ENCODE results near the gene GHRHR. TPM values are rescaled to one million over a fixed set of nuclear protein-coding genes. Genes with fewer than 3 reads are reported as not detected.

The GHRHR gene
- total RNA-seq, 4 donors from 2014 or later: not detected

GRCh38 chr7:30916767-30917166 is 47.0 kb upstream of the GHRHR start:
- peak overlapping the region in 2 of 4 donors; percentile 46 to 62 for H3K4me3 ChIP-seq
- peak overlapping the region; percentile 24 to 88 (median 72) for H3K27ac ChIP-seq
- intact Hi-C loops (cut with DNase I): no loop called here
- 57 to 82% methylated on average over 3 to 7 of the region's 7 CpGs for WGBS, 2 donors
- H3K27me3 ChIP-seq: no peaks in the 10 kb centered on the region
- peaks cover 0 to under 1% (median 0%) of the 10 kb centered on the region in 3 donors for H3K36me3 ChIP-seq
- H3K9me3 ChIP-seq: no peaks in the 10 kb centered on the region
- H3K4me1 ChIP-seq: peaks cover 7 to 89% (median 35%) of the 10 kb centered on the region in 3 donors
- TF ChIP-seq, protein P1, sequence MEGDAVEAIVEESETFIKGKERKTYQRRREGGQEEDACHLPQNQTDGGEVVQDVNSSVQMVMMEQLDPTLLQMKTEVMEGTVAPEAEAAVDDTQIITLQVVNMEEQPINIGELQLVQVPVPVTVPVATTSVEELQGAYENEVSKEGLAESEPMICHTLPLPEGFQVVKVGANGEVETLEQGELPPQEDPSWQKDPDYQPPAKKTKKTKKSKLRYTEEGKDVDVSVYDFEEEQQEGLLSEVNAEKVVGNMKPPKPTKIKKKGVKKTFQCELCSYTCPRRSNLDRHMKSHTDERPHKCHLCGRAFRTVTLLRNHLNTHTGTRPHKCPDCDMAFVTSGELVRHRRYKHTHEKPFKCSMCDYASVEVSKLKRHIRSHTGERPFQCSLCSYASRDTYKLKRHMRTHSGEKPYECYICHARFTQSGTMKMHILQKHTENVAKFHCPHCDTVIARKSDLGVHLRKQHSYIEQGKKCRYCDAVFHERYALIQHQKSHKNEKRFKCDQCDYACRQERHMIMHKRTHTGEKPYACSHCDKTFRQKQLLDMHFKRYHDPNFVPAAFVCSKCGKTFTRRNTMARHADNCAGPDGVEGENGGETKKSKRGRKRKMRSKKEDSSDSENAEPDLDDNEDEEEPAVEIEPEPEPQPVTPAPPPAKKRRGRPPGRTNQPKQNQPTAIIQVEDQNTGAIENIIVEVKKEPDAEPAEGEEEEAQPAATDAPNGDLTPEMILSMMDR (IDR thresholded peaks at IDR 0.05): no peak
- no peak for TF ChIP-seq POLR2A (IDR thresholded peaks at IDR 0.05)
- DNase-seq: no peak

DNA sequence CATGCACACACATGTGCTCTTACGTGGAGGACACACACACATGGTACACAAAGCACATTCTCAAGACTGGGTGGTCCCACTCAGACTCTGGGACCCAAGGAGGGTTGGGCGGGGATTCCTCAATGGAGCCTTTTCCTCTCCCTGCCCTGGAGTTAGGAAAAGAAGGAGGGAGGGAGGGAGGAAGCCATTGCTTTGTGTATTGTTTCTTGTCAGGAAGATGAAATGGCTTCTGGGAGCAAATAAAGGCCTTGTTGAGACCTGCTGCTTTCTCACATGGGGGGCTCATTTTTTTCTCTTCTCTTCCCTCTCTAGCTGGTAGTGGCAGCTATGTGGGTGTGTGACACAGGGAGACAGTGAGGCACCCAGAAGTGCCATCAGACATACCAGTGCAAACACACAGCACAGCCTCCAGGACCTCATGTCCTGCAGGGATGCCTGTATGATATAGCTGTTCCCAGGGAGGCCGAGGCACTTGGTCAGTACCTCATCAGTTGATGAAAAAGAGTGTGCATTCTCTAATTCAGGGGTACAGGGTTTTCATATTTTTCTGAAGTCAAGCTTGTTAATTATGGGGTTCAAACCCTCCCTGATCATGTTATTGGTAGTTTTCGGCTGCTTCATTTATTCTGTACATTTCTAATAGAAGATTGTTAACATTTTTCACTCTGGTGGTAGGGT is 46.4 kb upstream of the GHRHR start:
- Histone ChIP-seq H3K9me3 (no peaks in the 10 kb centered on the region), H3K27ac (peak overlapping the region in 3 of 4 donors; percentile 61 to 88 (median 82)), H3K4me1 (peaks cover 7 to 91% (median 36%) of the 10 kb centered on the region in 3 donors), H3K36me3 (peaks cover 0 to 7% (median 0%) of the 10 kb centered on the region in 3 donors), H3K27me3 (no peaks in the 10 kb centered on the region), H3K4me3 (peak overlapping the region in 2 of 4 donors; percentile 46 to 62)
- 68 to 79% methylated on average over 4 of the region's 4 CpGs for WGBS, 2 donors
- TF ChIP-seq, protein P1 (IDR thresholded peaks at IDR 0.05): no peak
- no peak for TF ChIP-seq POLR2A (IDR thresholded peaks at IDR 0.05)
- intact Hi-C loops (cut with DNase I): no loop called here
- DNase-seq: no peak

- no peak for DNase-seq
- Histone ChIP-seq H3K27me3 (no peaks in the 10 kb centered on the region), H3K9me3 (no peaks in the 10 kb centered on the region), H3K4me3 (peak overlapping the region in 1 of 4 donors; percentile 6), H3K4me1 (peaks cover 7 to 79% (median 36%) of the 10 kb centered on the region in 3 donors), H3K36me3 (peaks cover 0 to 20% (median 0%) of the 10 kb centered on the region in 3 donors), H3K27ac (peak overlapping the region in 3 of 4 donors; percentile 61 to 82 (median 81))
- WGBS, 2 donors: 87 to 89% methylated on average over 4 of the region's 4 CpGs
- intact Hi-C loops (cut with DNase I): no loop called here
- no peak for TF ChIP-seq POLR2A (IDR thresholded peaks at IDR 0.05)
These were observed 45.1 kb upstream of the GHRHR start for GRCh38 chr7:30918676-30919075.

- H3K4me3 ChIP-seq: no peak overlapping the region
- peaks cover 0 to 33% (median 9%) of the 10 kb centered on the region in 3 donors for H3K36me3 ChIP-seq
- intact Hi-C loops (cut with DNase I): no loop called here
- TF ChIP-seq POLR2A (IDR thresholded peaks at IDR 0.05): no peak
- TF ChIP-seq, protein P1 (IDR thresholded peaks at IDR 0.05): no peak
- H3K27me3 ChIP-seq: no peaks in the 10 kb centered on the region
- no peak for DNase-seq
- H3K27ac ChIP-seq: peak overlapping the region; percentile 30 to 82 (median 72)
- peaks cover 7 to 65% (median 29%) of the 10 kb centered on the region in 3 donors for H3K4me1 ChIP-seq
- 0 to 70% methylated on average over 2 to 10 of the region's 11 CpGs for WGBS, 2 donors
- H3K9me3 ChIP-seq: no peaks in the 10 kb centered on the region
These were observed 43.7 kb upstream of the GHRHR start for GRCh38 chr7:30920021-30920583.

GRCh38 chr7:30920584-30921539 is 42.9 kb upstream of the GHRHR start:
- 51 to 57% methylated on average over 6 of the region's 9 CpGs for WGBS, 2 donors
- H3K4me1 ChIP-seq: peaks cover 7 to 58% (median 29%) of the 10 kb centered on the region in 3 donors
- no peaks in the 10 kb centered on the region for H3K9me3 ChIP-seq
- no peak for DNase-seq
- H3K27ac ChIP-seq: peak overlapping the region; percentile 30 to 82 (median 72)
- no peaks in the 10 kb centered on the region for H3K27me3 ChIP-seq
- no peak overlapping the region for H3K4me3 ChIP-seq
- TF ChIP-seq POLR2A (IDR thresholded peaks at IDR 0.05): no peak
- TF ChIP-seq, protein P1 (IDR thresholded peaks at IDR 0.05): no peak
- peaks cover 0 to 39% (median 10%) of the 10 kb centered on the region in 3 donors for H3K36me3 ChIP-seq
- intact Hi-C loops (cut with DNase I): no loop called here

Data from esophagus squamous epithelium (tissue), 5 donors.